ENCODE measurements around the gene GMDS. TPM values are rescaled to one million over a fixed set of nuclear protein-coding genes. Genes with fewer than 3 reads are reported as not detected.

Gene GMDS
- total and polyA plus RNA-seq, 2 of the 4 experiments (the other 2 are of a cell fraction) = 7.3 to 21.9 TPM

DNA sequence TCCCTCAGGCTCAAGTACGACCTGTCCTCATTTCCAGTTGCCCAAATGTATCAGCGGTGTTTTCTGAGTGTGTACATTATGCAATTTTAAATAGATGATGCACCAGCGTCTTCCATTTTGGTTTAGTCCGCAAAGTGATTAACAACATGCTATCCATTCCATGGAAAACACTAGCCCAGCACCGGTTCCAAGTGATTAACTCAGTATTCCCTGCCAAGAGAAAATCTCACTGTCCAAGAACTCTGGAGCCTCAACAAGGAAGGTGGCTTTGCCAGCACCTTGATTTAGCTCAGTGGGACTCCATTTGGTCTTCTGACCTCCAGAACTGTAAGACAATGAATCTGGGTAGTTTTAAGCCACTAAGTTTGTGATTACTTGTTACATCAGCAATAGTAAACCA lies 528.5 kb downstream of the GMDS start:
- H2AK5ac ChIP-seq (ENCODE audit: low read depth, low read length) = no peak overlapping the region
- intact Hi-C loops (cut with micrococcal nuclease) (no loop called here), in situ Hi-C loops (cut with MboI; ENCODE audit: low sequenced_read_pairs) (no loop called here), dilution Hi-C loops (cut with HindIII; ENCODE audit: low sequenced_read_pairs, unreplicated experiment) (no loop called here)
- DNase-seq = no peak
- no peaks in the 10 kb centered on the region for H3K79me1 ChIP-seq (ENCODE audit: low read depth in 1 of 2, low read length in 2 of 2)
- no TSS peak for BruUV-seq (replicated peaks)
- ChIA-PET CTCF (no interaction called here), POLR2A (ENCODE audit: unreplicated experiment) (no interaction called here)
- no peak overlapping the region for H3K27ac ChIP-seq (ENCODE audit: insufficient read depth, low read length)
- no peak overlapping the region for H3K18ac ChIP-seq (ENCODE audit: low read depth, low read length)
- no peak overlapping the region for H2AK9ac ChIP-seq (replicated peaks; ENCODE audit: low read depth, low read length, poor library complexity)
- H3K23ac ChIP-seq (ENCODE audit: low read depth, low read length) = no peak overlapping the region
- no peak overlapping the region for H2BK120ac ChIP-seq (ENCODE audit: low read depth, low read length)
- no peak overlapping the region for H2BK20ac ChIP-seq (ENCODE audit: low read depth, low read length)
- peaks cover 4% of the 10 kb centered on the region; the same call in 1 of the 2 replicates for H3K4me1 ChIP-seq (ENCODE audit: control insufficient read depth, insufficient read depth, low read length)
- H3K4ac ChIP-seq (ENCODE audit: low read depth, low read length) = no peak overlapping the region
- no peaks in the 10 kb centered on the region for H3K36me3 ChIP-seq (ENCODE audit: control insufficient read depth, insufficient read depth, low read length)
- H3K4me2 ChIP-seq (ENCODE audit: low read depth, low read length) = no peak overlapping the region
- no peaks in the 10 kb centered on the region for H3K9me3 ChIP-seq (ENCODE audit: control insufficient read depth, insufficient read depth, low read length)
- H2BK5ac ChIP-seq (ENCODE audit: low read depth, low read length, poor library complexity, severe bottlenecking) = no peak overlapping the region
- H3K27me3 ChIP-seq (ENCODE audit: control insufficient read depth, insufficient read depth, low read length) = no peaks in the 10 kb centered on the region
- no peak overlapping the region for H4K91ac ChIP-seq (ENCODE audit: insufficient read depth, low read depth, low read length)
- no peak overlapping the region for H2BK15ac ChIP-seq (ENCODE audit: low read depth, low read length)
- H3K14ac ChIP-seq (replicated peaks; ENCODE audit: low read depth, low read length) = no peak overlapping the region
- no peak overlapping the region for H3K56ac ChIP-seq (ENCODE audit: extremely low read depth, insufficient read depth, low read length)
- ATAC-seq (ENCODE audit: low read depth) = no peak
- WGBS, 2 experiments (ENCODE audit: extremely low coverage in 2 of 2, insufficient read length in 1 of 2) = 100% methylated on average over 1 of the region's 5 CpGs; no CpG with 5 or more reads in 1 of the 2 experiments
- H2AFZ ChIP-seq (replicated peaks; ENCODE audit: low read length, poor library complexity) = no peak overlapping the region
- no peaks in the 10 kb centered on the region for H4K20me1 ChIP-seq (ENCODE audit: insufficient read depth, low read length)
- no peak overlapping the region for H3K9ac ChIP-seq (ENCODE audit: low read depth, low read length)
- TF ChIP-seq, protein P1, sequence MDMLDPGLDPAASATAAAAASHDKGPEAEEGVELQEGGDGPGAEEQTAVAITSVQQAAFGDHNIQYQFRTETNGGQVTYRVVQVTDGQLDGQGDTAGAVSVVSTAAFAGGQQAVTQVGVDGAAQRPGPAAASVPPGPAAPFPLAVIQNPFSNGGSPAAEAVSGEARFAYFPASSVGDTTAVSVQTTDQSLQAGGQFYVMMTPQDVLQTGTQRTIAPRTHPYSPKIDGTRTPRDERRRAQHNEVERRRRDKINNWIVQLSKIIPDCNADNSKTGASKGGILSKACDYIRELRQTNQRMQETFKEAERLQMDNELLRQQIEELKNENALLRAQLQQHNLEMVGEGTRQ (IDR thresholded peaks at IDR 0.05; ENCODE audit: low read depth, low read length) = no peak
- TF ChIP-seq NFE2L2 (IDR thresholded peaks at IDR 0.05; ENCODE audit: low read depth, low read length) (no peak), CHD1 (IDR thresholded peaks at IDR 0.05; ENCODE audit: low read depth, low read length) (no peak), RFX5 (IDR thresholded peaks at IDR 0.05; ENCODE audit: low read depth, low read length) (no peak), POLR2A (IDR thresholded peaks at IDR 0.05; ENCODE audit: low read depth, low read length) (no peak), FOS (IDR thresholded peaks at IDR 0.05; ENCODE audit: low read depth, low read length) (no peak), MXI1 (IDR thresholded peaks at IDR 0.05; ENCODE audit: borderline replicate concordance, low read depth, low read length) (no peak), CEBPB (IDR thresholded peaks at IDR 0.05; ENCODE audit: low read depth, low read length) (no peak), BHLHE40 (IDR thresholded peaks at IDR 0.05; ENCODE audit: low read depth, low read length) (no peak), SMC3 (IDR thresholded peaks at IDR 0.05; ENCODE audit: low read depth, low read length) (no peak)
- TF ChIP-seq, protein P2, sequence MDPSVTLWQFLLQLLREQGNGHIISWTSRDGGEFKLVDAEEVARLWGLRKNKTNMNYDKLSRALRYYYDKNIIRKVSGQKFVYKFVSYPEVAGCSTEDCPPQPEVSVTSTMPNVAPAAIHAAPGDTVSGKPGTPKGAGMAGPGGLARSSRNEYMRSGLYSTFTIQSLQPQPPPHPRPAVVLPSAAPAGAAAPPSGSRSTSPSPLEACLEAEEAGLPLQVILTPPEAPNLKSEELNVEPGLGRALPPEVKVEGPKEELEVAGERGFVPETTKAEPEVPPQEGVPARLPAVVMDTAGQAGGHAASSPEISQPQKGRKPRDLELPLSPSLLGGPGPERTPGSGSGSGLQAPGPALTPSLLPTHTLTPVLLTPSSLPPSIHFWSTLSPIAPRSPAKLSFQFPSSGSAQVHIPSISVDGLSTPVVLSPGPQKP (IDR thresholded peaks at IDR 0.05; ENCODE audit: borderline replicate concordance, low read depth, low read length) = no peak
- no peak overlapping the region for H3K4me3 ChIP-seq (ENCODE audit: insufficient read depth, low read depth, low read length)
- no peaks in the 10 kb centered on the region; the same call in 1 of the 2 replicates for H3K9me1 ChIP-seq (ENCODE audit: insufficient read depth, low read length)
- no peak overlapping the region for H4K5ac ChIP-seq (ENCODE audit: low read depth, low read length)
- no peak overlapping the region for H4K8ac ChIP-seq (ENCODE audit: low read depth in 2 of 2, low read length in 2 of 2)
